A549 (cell line): ENCODE data around the gene LGALS9C.
"Not testable (repeated sequence)": the region's sequence is repeated elsewhere in the genome, so short reads cannot be mapped to it uniquely, and the experiment has no call there.

ENCODE experiments used
- CTCF ChIP-seq: fragments of >200 bp; sonication (Bioruptor Twin); formaldehyde crosslinking; IDR thresholded peaks from 3 replicates; pipeline ENCODE4 v1.5.1; 2016
- E2F6 ChIP-seq: IDR thresholded peaks from 2 replicates; pipeline ENCODE4 v1.6.1; 2012; ENCODE audit warnings: low read depth, borderline replicate concordance
- EHF ChIP-seq: fragments of 250-450 bp; sonication (Bioruptor Pico); IDR thresholded peaks from 2 replicates; pipeline ENCODE4 v1.5.0; 2020; ENCODE audit warnings: mild to moderate bottlenecking
- MAX ChIP-seq: IDR thresholded peaks from 2 replicates; pipeline ENCODE4 v1.6.1; 2012
- MYC ChIP-seq: IDR thresholded peaks from 2 replicates; pipeline ENCODE4 v1.6.1; 2012; ENCODE audit warnings: mild to moderate bottlenecking, inconsistent platforms, low read length, improper control_type of control experiment, borderline replicate concordance
- NR3C1 ChIP-seq: fragments of >200 bp; sonication (Bioruptor Twin); formaldehyde crosslinking; IDR thresholded peaks from 3 replicates; pipeline ENCODE4 v1.6.1; 2017
- POLR2A ChIP-seq: IDR thresholded peaks from 2 replicates; pipeline ENCODE4 v1.6.1; 2012; ENCODE audit warnings: mild to moderate bottlenecking, low read length
- POLR2AphosphoS2 ChIP-seq: conservative IDR thresholded peaks from 2 replicates; pipeline ENCODE4 v1.6.1; 2012; ENCODE audit warnings: low read length, improper control_type of control experiment, inconsistent platforms
- RAD21 ChIP-seq, 2 experiments: fragments of >200 bp in 1 of 2; sonication (Bioruptor Twin) in 1 of 2; formaldehyde crosslinking in 1 of 2; IDR thresholded peaks in 1 of 2; conservative IDR thresholded peaks in 1 of 2; 2 replicates in 1 of 2; 3 replicates in 1 of 2; pipeline ENCODE4 v1.6.1; 2012 to 2018; ENCODE audit warnings: inconsistent platforms in 1 of 2
- RFX5 ChIP-seq: fragments of 450-650 bp; IDR thresholded peaks from 2 replicates; pipeline ENCODE4 v1.7.1; 2014; ENCODE audit warnings: antibody characterized with exemption, mild to moderate bottlenecking, moderate library complexity

GRCh38 chr17:18525015-18525414 lies 48.4 kb downstream of the LGALS9C start:
- not testable (repeated sequence) for TF ChIP-seq POLR2A; RFX5; POLR2AphosphoS2; MYC; MAX; RAD21 (conservative IDR thresholded peaks at IDR 0.05 in 1 of 2, IDR thresholded peaks at IDR 0.05 in 1 of 2); E2F6; EHF (CRISPR knock-in tag); NR3C1; CTCF
